Measurements from ENCODE around the gene GEMIN5. TPM values are rescaled to one million over a fixed set of nuclear protein-coding genes. Genes with fewer than 3 reads are reported as not detected.

GEMIN5 gene
- total and polyA plus RNA-seq, 2 of the 4 experiments (the other 2 are of a cell fraction), result 9.0 to 31.5 TPM

DNA sequence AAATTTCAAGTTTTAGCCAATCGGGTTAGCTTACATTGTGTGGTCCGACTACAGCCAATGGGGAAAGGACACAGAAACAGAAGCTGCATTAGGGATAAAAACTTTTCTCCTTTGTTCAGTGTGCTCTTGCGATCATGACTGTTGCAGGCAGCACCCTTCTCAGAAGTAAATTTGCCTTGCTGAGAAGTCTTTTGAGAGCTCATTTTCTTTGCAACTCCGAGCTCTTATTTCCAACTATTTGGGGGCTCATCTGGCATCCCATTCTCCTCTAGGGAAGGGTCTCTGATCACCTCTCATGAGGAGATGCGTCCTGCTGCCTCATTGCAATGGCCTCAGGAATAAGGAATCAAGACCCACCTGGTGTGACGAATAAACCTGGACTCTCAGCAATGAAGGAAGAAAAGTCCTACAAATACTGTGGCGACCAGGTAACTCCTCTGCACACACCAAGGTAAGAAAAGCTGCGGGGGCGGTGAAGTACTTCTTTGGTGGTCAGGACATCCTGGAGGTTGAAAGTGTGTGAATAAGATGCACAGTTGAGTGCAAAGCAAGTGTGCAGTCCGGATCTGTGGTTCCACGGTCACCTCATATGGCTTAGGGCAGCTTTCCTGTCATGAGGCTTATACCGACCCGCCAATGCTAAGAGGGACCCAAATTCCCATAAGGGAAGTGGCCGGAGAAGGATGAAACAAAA, 59.2 kb downstream of the GEMIN5 start:
- no peak for TF ChIP-seq FOS (IDR thresholded peaks at IDR 0.05; ENCODE audit: low read depth, low read length)
- TF ChIP-seq MXI1 (IDR thresholded peaks at IDR 0.05; ENCODE audit: borderline replicate concordance, low read depth, low read length), result no peak
- Histone ChIP-seq H3K56ac (ENCODE audit: extremely low read depth, insufficient read depth, low read length) (no peak overlapping the region), H2BK15ac (ENCODE audit: low read depth, low read length) (no peak overlapping the region), H3K4ac (ENCODE audit: low read depth, low read length) (no peak overlapping the region), H2BK5ac (ENCODE audit: low read depth, low read length, poor library complexity, severe bottlenecking) (no peak overlapping the region), H3K14ac (replicated peaks; ENCODE audit: low read depth, low read length) (no peak overlapping the region), H3K4me2 (ENCODE audit: low read depth, low read length) (no peak overlapping the region), H2BK20ac (ENCODE audit: low read depth, low read length) (no peak overlapping the region), H3K27me3 (ENCODE audit: control insufficient read depth, insufficient read depth, low read length) (no peaks in the 10 kb centered on the region), H2BK120ac (ENCODE audit: low read depth, low read length) (no peak overlapping the region), H3K23ac (ENCODE audit: low read depth, low read length) (no peak overlapping the region), H4K91ac (ENCODE audit: insufficient read depth, low read depth, low read length) (no peak overlapping the region), H3K9me3 (ENCODE audit: control insufficient read depth, insufficient read depth, low read length) (peaks cover 11% of the 10 kb centered on the region), H4K20me1 (ENCODE audit: insufficient read depth, low read length) (no peaks in the 10 kb centered on the region), H2AK9ac (replicated peaks; ENCODE audit: low read depth, low read length, poor library complexity) (peak overlapping the region; percentile 47), H3K36me3 (ENCODE audit: control insufficient read depth, insufficient read depth, low read length) (peaks cover 37% of the 10 kb centered on the region), H4K8ac (ENCODE audit: low read depth in 2 of 2, low read length in 2 of 2) (no peak overlapping the region), H3K18ac (ENCODE audit: low read depth, low read length) (no peak overlapping the region), H3K4me3 (ENCODE audit: insufficient read depth, low read depth, low read length) (no peak overlapping the region), H3K79me1 (ENCODE audit: low read depth in 1 of 2, low read length in 2 of 2) (no peaks in the 10 kb centered on the region), H3K27ac (ENCODE audit: insufficient read depth, low read length) (no peak overlapping the region), H2AFZ (replicated peaks; ENCODE audit: low read length, poor library complexity) (no peak overlapping the region), H4K5ac (ENCODE audit: low read depth, low read length) (no peak overlapping the region), H3K9ac (ENCODE audit: low read depth, low read length) (no peak overlapping the region), H2AK5ac (ENCODE audit: low read depth, low read length) (no peak overlapping the region), H3K9me1 (ENCODE audit: insufficient read depth, low read length) (no peaks in the 10 kb centered on the region), H3K4me1 (ENCODE audit: control insufficient read depth, insufficient read depth, low read length) (no peaks in the 10 kb centered on the region)
- POLR2A ChIA-PET (ENCODE audit: unreplicated experiment), result no interaction called here
- intact Hi-C loops (cut with micrococcal nuclease), result no loop called here
- 100% methylated on average over 4 of the region's 14 CpGs; no CpG with 5 or more reads in 1 of the 2 experiments for WGBS, 2 experiments (ENCODE audit: extremely low coverage in 2 of 2, insufficient read length in 1 of 2)
- in situ Hi-C loops (cut with MboI; ENCODE audit: low sequenced_read_pairs), result no loop called here
- BruUV-seq (replicated peaks), result no TSS peak
- DNase-seq (no peak), ATAC-seq (ENCODE audit: low read depth) (no peak)
- CTCF ChIA-PET, result no interaction called here
- dilution Hi-C loops (cut with HindIII; ENCODE audit: low sequenced_read_pairs, unreplicated experiment), result no loop called here

Measured in IMR-90 (cell line).